Measurements from ENCODE around the gene YTHDF2.
"Not testable (repeated sequence)": the region's sequence is repeated elsewhere in the genome, so short reads cannot be mapped to it uniquely, and the experiment has no call there.

Gene YTHDF2

GRCh38 chr1:28761189-28761588 lies 24.4 kb downstream of the YTHDF2 start:
- no peak for DNase-seq

DNA sequence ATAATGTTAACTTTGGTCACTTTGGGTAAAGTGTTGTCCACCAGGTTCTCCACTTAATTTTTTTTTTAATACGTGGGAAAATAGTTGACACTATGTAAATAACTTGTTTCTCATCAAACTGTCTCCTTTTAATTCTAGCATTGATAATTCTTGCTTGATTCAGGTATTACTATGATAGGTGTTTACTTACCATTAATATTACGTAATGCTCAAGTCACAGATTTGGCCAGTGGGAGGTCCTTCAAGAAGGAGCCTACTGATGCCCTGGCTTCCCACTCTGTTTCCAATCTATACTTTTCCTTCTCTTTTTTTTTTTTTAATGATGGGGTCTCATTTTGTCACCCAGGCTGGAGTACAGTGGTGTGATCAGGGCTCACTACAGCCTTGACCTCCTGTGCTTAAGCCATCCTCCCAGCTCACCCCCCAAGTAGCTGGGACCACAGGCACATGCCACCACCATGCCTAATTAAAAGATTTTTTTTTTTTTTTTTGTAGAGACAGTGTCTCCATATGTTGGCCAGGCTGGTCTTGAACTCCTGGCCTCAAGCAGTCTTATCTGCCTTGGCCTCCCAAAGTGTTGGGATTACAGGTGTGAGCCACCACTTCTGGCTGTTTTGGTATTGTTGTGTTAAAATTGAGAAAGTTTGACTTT lies 29.9 kb downstream of the YTHDF2 start:
- no peak for DNase-seq

DNA sequence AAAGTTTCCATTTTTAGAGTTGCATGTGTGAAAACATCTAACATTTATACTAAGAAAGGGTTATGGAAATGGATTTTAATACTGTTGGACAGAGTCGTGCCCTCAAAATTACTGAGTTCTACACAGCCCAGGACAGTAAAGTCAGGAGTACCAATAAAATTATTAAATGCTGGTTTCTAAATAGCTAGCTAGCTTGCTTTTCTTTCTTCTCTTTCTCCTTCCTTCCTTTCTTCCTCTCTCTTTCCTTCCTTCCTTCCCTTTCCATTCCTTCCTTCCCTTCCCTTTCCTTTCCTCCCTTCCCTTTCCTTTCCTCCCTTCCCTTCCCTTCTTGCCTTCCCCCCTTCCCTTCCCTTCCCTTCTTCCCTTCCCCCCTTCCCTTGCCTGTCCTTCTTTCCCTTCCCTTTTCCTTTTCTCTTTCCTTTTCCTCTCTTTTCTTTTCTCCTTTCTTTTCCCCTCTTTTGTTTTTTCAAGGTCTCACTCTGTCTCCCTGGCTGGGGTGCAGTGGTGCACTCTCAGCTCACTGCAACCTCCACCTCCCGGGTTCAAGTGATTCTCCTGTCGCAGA lies 33.9 kb downstream of the YTHDF2 start:
- DNase-seq = no peak

- not testable (repeated sequence) for DNase-seq
Observed at GRCh38 chr1:28771921-28772320, 35.2 kb downstream of the YTHDF2 start.

DNA sequence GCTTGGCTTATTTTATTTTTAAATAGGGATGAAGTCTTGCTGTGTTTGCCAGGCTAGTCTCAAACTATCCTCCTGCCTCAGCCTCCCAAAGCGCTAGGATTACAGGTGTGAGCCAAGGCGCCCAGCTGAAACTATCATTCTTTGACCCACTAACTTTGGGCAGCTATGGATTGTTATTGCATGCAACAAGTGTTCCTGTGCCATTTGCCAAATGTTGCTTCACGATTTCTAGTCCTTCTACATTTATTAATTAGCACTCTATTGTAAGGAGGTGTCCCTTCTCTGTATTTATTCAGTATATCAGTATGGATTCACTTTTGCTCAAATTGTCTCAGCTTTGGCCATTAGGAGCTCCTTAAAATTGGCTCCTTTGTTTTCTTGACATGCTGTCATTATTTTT lies 36.4 kb downstream of the YTHDF2 start:
- no peak for DNase-seq

DNA sequence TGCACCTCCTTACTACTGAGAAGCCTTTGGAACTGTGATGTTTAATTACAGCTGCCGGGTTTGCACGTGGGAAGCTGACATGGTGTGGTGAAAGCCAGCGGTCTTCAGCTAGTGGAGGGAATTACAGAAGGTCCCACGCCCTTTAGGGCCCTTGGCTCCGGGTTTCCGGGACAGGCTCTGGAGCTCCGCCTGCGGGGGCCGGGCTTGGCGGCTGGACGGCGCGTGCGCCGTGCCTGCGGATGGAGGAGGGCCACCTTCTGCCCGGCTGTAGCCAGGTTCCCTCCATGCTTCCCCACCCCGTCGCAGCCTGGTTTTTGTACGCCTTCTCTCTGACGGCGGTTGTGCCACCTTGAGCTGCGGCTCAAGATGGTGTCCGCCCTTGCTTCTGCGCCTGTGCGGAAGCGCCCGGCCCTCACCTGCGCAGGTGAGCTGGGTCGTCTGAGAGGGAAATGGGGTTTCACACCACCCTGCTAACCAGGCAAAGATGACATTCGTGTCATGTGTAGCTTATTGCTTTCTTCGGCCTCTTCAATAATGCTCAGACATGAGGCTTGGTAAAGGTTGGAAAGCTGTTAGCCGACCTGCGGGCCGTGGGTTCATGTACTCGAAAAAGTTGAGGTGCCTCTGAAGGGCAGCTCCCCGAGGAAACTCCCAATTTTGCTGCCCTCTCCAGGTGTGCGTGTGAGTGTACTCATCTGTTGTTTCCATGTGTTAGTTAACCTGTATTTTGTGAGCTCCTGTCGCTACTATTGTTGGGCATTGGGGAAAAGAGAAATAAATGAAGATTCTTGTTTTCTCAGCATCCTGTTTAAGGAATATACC lies 38.6 kb downstream of the YTHDF2 start:
- DNase-seq = peak in 3 of 4 experiments; percentile 17 to 54 (median 28)

- DNase-seq = no peak
Observed at GRCh38 chr1:28776341-28776740, 39.6 kb downstream of the YTHDF2 start.

DNA sequence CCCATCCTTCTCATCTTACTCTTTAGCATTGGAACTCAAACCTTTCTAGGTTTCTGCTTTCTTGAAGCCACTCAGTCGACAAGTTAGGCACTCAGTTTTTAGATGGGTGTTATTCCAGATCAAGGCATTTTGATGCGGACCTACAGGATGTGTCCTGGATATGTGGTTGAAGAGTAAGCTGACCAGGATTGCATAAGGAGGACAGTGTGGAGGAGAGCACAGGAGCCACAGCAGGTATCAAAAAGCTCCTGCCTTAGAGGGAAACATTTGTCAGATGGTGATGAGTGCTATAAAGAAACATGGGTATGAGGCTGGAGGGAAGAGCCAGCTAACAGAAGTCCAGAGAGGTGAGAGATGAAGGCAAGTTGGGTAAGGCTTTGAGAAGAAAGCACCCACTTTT lies 41.3 kb downstream of the YTHDF2 start:
- no peak for DNase-seq

DNA sequence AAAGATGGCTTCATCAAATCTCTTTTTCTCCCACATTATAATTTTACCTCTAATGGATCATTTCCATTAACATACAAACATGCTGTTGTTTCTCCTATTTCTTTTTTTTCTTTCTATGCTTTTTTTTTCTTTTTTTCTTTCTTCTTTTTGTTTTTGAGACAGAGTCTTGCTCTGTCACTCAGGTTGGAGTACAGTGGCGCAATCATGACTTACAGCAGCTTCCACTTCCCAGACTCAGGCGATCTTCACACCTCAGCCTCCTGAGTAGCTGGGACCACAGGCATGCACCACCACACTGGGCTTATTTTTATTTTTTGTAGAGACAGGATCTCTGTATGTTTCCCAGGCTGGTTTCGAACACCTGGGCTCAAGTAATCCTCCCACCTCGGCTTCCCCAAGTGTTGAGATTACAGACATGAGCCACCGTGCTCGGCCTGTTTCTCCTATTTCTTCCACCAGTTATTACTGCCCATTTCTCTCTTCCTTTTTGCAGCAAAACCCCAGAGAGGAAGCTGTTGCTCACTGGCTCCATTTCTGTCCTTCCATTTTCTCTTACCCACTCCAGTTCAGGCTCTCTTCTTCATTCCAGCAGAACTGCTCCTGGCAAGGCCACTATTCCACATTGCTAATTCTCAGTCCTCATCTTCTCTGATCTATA lies 43.1 kb downstream of the YTHDF2 start:
- no peak for DNase-seq

DNA sequence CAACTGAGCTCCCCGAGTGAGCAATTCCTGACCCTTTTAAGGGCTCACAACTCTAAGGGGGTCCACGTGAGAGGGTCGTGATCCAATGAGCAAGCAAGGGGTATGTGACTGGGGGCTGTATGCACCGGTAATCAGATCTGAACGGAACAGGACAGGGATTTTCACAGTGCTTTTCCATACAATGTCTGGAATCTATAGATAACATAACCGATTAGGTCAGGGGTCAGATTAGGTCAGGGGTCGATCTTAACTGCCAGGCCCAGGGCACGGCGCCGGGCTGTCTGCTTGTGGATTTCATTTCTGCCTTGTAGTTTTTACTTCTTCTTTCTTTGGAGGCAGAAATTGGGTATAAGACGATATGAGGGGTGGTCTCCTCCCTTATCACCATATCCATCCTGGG lies 44.6 kb downstream of the YTHDF2 start:
- no peak for DNase-seq

DNA sequence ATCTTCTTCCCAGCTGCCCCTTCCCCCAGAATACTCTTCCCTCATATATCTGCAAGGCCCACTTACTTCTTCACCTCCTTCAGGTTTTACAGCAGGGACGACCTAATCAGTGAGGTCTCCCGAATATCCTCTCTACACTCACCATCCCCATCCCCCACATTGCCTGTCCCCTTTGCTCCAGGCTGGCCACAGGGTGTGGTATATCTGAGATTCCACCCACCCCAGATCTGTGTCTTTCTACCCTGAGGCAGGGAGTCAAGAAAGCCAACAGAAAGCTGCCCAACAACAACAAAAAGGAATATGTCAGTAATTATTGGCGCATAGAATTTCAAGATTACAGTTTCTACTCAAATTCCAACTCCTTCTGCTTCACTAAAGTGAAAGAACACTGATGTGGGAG lies 45.3 kb downstream of the YTHDF2 start:
- no peak for DNase-seq

- DNase-seq = no peak
Observed at GRCh38 chr1:28783363-28783762, 46.6 kb downstream of the YTHDF2 start.

DNA sequence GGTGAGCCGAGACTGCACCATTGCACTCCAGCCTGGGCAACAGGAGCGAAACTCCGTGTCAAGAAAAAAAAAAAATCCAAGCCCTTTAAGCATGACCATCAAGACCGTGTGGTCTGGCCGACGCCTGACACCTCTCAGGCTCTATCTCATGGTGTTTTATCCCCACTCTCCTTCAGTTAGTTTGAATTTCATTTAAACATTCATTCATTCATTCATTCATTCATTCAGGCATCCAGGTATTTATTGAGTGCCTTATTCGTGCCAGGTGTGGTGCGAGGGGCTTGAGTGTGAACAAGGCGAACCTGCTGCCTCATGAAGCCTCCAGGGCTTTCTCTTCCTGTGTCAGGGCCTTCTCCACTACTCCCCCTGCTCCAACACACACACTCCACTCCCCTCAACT lies 52.7 kb downstream of the YTHDF2 start:
- DNase-seq = no peak

DNA sequence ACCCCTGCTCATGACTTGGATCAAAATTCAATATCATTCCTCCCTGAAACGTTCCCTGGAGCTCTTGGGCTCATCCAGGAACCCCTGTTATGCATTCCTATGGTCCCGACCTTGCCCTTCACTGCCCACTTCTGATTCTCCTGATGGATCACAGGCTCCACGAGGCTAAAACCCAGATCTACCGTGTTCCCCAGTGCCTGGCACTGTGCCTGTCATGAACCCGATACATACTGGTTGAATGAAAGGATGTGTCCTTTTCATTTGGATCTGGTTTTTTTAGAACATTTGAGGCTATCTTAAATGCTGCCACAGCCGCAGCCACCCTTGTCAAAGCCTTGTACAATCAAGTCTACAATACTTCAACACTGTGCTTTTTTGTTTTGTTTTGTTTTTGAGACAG lies 53.1 kb downstream of the YTHDF2 start:
- no peak for DNase-seq

- DNase-seq = no peak
Observed at GRCh38 chr1:28790377-28791035, 53.8 kb downstream of the YTHDF2 start.

DNA sequence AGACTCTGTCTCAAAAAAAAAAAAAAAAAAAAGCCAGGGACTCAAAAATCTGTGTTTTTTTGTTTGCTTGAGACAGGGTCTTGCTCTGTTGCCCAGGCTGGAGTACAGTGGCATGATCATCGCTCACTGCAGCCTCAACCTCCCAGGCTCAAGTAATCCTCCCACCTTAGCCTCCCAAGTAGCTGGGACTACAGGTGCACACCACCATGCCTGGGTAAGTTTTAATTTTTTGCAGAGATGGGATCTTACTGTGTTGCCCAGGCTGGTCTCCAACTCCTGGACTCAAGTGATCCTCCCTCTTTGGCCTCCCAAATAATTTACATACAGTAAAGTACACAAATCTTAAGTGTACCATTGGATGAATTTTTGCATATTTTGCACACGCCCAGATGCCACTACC lies 55.2 kb downstream of the YTHDF2 start:
- not testable (repeated sequence) for DNase-seq

DNA sequence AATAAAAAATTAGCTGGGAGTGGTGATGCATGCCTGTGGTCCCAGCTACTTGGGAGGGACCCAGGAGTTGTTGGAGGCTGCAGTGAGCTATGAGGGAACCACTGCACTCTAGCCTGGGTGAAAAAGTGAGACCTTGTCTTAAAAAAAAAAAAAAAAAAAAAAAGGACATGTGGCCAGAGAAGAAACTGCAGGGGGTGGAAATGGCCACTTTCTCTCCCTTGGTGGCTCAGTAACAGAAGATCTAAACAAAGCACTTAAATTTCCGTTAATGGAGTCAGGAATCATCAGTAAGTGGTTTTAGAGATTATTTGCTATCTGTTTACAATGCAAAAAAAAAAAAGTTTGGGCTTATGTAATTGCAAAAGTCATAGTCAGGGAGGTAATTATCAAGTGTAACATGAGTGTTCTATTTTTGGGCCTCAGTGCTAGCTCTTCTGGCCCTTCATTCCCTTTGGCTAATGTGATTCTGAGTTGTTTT lies 55.9 kb downstream of the YTHDF2 start:
- no peak for DNase-seq

- DNase-seq = not testable (repeated sequence)
Observed at GRCh38 chr1:28794582-28794981, 57.8 kb downstream of the YTHDF2 start.

DNA sequence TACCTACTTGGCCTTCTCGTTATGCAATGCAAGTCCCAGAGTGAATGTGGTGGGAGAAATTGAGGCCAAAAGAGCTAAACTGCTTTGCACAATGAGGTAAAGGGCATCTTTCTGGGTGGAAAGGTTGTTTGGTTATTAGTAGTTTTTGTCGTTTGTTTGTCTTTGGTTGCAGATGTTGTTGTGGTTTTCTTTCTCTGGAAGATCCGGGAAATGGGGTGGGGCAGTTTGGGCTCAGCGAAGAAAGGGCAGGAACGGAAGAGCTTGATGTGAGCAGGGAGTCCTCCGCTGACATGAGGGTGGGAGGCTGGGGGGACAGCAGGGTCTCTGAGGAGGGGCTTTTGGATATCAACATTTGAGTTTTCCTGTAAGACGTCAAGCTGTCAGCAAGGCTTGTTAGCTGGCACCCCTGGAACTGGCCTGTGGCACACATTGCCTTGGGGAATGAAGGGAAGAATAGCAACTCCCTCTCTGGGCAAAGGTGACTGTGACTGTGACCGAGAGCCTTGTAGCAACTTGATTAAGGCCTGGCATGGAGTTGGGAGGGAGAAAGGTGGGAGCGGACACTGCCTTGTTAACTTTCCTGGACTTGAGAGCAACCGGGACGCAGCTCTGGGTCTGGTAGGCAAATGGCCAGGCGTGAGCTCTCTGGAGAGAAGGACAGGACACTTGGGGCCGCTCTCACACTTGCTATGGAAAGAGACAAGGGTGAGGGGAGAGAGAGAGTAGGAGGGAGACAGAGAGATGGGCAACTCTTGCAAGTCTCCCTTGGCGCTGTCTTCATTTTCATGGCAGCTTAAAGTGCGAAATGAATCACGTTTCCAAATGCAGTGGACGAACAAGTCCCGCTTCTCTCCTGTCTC lies 59.8 kb downstream of the YTHDF2 start:
- no peak for DNase-seq

- DNase-seq = no peak
Observed at GRCh38 chr1:28800324-28800723, 63.6 kb downstream of the YTHDF2 start.

- no peak for DNase-seq
Observed at GRCh38 chr1:28801461-28801860, 64.7 kb downstream of the YTHDF2 start.

DNA sequence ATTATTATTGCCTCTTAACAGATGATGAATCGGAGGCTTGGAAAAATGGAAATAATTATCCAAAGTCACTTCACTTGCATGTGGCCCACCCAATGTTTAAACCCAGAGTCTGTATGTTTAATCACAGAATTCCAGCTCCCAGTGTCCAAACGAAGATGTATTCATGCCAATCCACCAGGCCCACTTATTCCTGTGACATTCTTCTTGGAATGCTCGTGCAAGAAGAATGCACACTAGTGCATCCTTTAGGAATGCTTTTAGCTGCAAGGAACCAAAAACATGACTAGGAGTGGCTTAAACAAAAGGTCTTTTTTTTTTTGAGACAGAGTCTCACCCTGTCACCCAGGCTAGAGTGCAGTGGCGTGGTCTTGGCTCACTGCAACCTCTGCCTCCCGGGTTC lies 66.3 kb downstream of the YTHDF2 start:
- DNase-seq = no peak
